Measurements from ENCODE around the gene PHF19. TPM values are rescaled to one million over a fixed set of nuclear protein-coding genes. Genes with fewer than 3 reads are reported as not detected.

PHF19 gene
- total and polyA plus RNA-seq, 8 donors: 37.0 to 55.0 (median 45.7) TPM

- no peak for TF ChIP-seq CTCF (IDR thresholded peaks at IDR 0.05)
- Histone ChIP-seq H3K36me3 (peaks cover 0 to 76% of the 10 kb centered on the region in 2 donors), H3K4me1 (no peaks in the 10 kb centered on the region), H3K27me3 (no peaks in the 10 kb centered on the region), H3K9me3 (no peaks in the 10 kb centered on the region), H3K4me3 (no peak overlapping the region), H3K27ac (no peak overlapping the region)
- DNase-seq (no peak), ATAC-seq (no peak)
- intact Hi-C loops (cut with DNase I): no loop called here
These were observed 17.6 kb downstream of the PHF19 start for GRCh38 chr9:120859361-120859760.

- H3K27ac ChIP-seq: no peak overlapping the region
- DNase-seq: no peak
- no peaks in the 10 kb centered on the region for H3K9me3 ChIP-seq
- no peak overlapping the region for H3K4me3 ChIP-seq
- TF ChIP-seq CTCF (IDR thresholded peaks at IDR 0.05): no peak
- ATAC-seq: no peak
- intact Hi-C loops (cut with DNase I): no loop called here
- H3K27me3 ChIP-seq: no peaks in the 10 kb centered on the region
- no peaks in the 10 kb centered on the region for H3K4me1 ChIP-seq
- peaks cover 0 to 73% of the 10 kb centered on the region in 2 donors for H3K36me3 ChIP-seq
These were observed 19.1 kb downstream of the PHF19 start for GRCh38 chr9:120857902-120858301.

GRCh38 chr9:120857481-120857880 is 19.5 kb downstream of the PHF19 start:
- H3K4me1 ChIP-seq: no peaks in the 10 kb centered on the region
- no peaks in the 10 kb centered on the region for H3K27me3 ChIP-seq
- no peak for TF ChIP-seq CTCF (IDR thresholded peaks at IDR 0.05)
- H3K36me3 ChIP-seq: peaks cover 0 to 73% of the 10 kb centered on the region in 2 donors
- ATAC-seq: no peak
- DNase-seq: no peak
- no peak overlapping the region for H3K27ac ChIP-seq
- H3K9me3 ChIP-seq: no peaks in the 10 kb centered on the region
- H3K4me3 ChIP-seq: no peak overlapping the region
- intact Hi-C loops (cut with DNase I): no loop called here

GRCh38 chr9:120856700-120857099 is 20.3 kb downstream of the PHF19 start:
- Histone ChIP-seq H3K36me3 (peaks cover 0 to 73% of the 10 kb centered on the region in 2 donors), H3K27me3 (no peaks in the 10 kb centered on the region), H3K4me3 (no peak overlapping the region), H3K27ac (no peak overlapping the region), H3K9me3 (no peaks in the 10 kb centered on the region), H3K4me1 (no peaks in the 10 kb centered on the region)
- DNase-seq (peak in 1 of 4 donors; percentile 34), ATAC-seq (peak; percentile 49)
- no peak for TF ChIP-seq CTCF (IDR thresholded peaks at IDR 0.05)
- intact Hi-C loops (cut with DNase I): no loop called here

GRCh38 chr9:120855827-120856670 is 20.9 kb downstream of the PHF19 start:
- H3K9me3 ChIP-seq: no peaks in the 10 kb centered on the region
- intact Hi-C loops (cut with DNase I): no loop called here
- peaks cover 0 to 72% of the 10 kb centered on the region in 2 donors for H3K36me3 ChIP-seq
- ATAC-seq (no peak), DNase-seq (no peak)
- H3K27ac ChIP-seq: no peak overlapping the region
- no peaks in the 10 kb centered on the region for H3K27me3 ChIP-seq
- H3K4me3 ChIP-seq: no peak overlapping the region
- H3K4me1 ChIP-seq: no peaks in the 10 kb centered on the region
- TF ChIP-seq CTCF (IDR thresholded peaks at IDR 0.05): no peak

All from left lung (tissue), 10 donors.